ENCODE data around the gene RNASEH2A. TPM values are rescaled to one million over a fixed set of nuclear protein-coding genes. Genes with fewer than 3 reads are reported as not detected.

The RNASEH2A gene
- total and polyA plus RNA-seq, 2 of the 4 experiments (the other 2 are of a cell fraction): 34.9 to 44.6 TPM

- Histone ChIP-seq H3K9me3 (ENCODE audit: control insufficient read depth, insufficient read depth, low read length) (no peaks in the 10 kb centered on the region), H2AK9ac (replicated peaks; ENCODE audit: low read depth, low read length, poor library complexity) (peak overlapping the region; percentile 88), H2BK5ac (ENCODE audit: low read depth, low read length, poor library complexity, severe bottlenecking) (no peak overlapping the region), H3K27ac (ENCODE audit: insufficient read depth, low read length) (no peak overlapping the region), H3K4me3 (ENCODE audit: insufficient read depth, low read depth, low read length) (peak overlapping the region; percentile 90), H2AFZ (replicated peaks; ENCODE audit: low read length, poor library complexity) (no peak overlapping the region), H2BK20ac (ENCODE audit: low read depth, low read length) (no peak overlapping the region), H3K9me1 (ENCODE audit: insufficient read depth, low read length) (no peaks in the 10 kb centered on the region), H3K4me1 (ENCODE audit: control insufficient read depth, insufficient read depth, low read length) (peaks cover 6% of the 10 kb centered on the region), H3K56ac (ENCODE audit: extremely low read depth, insufficient read depth, low read length) (no peak overlapping the region), H3K14ac (replicated peaks; ENCODE audit: low read depth, low read length) (no peak overlapping the region), H3K79me1 (ENCODE audit: low read depth in 1 of 2, low read length in 2 of 2) (peaks cover 4 to 22% of the 10 kb centered on the region in 2 experiments; a peak in 3 of 4 replicates), H3K4ac (ENCODE audit: low read depth, low read length) (no peak overlapping the region), H3K27me3 (ENCODE audit: control insufficient read depth, insufficient read depth, low read length) (no peaks in the 10 kb centered on the region), H4K8ac (ENCODE audit: low read depth in 2 of 2, low read length in 2 of 2) (no peak overlapping the region), H3K18ac (ENCODE audit: low read depth, low read length) (no peak overlapping the region), H4K5ac (ENCODE audit: low read depth, low read length) (no peak overlapping the region), H3K36me3 (ENCODE audit: control insufficient read depth, insufficient read depth, low read length) (peaks cover 9% of the 10 kb centered on the region), H2BK15ac (ENCODE audit: low read depth, low read length) (no peak overlapping the region), H3K4me2 (ENCODE audit: low read depth, low read length) (peak overlapping the region; percentile 92), H4K91ac (ENCODE audit: insufficient read depth, low read depth, low read length) (no peak overlapping the region), H2BK120ac (ENCODE audit: low read depth, low read length) (no peak overlapping the region), H4K20me1 (ENCODE audit: insufficient read depth, low read length) (no peaks in the 10 kb centered on the region), H3K9ac (ENCODE audit: low read depth, low read length) (0 out of 2 replicates have a peak overlapping the region, but pooled peaks have one; percentile 95), H3K23ac (ENCODE audit: low read depth, low read length) (peak overlapping the region; percentile 94), H2AK5ac (ENCODE audit: low read depth, low read length) (no peak overlapping the region)
- TF ChIP-seq NFE2L2 (IDR thresholded peaks at IDR 0.05; ENCODE audit: low read depth, low read length): no peak
- no peak for TF ChIP-seq POLR2A (IDR thresholded peaks at IDR 0.05; ENCODE audit: low read depth, low read length)
- TF ChIP-seq RCOR1 (IDR thresholded peaks at IDR 0.05; ENCODE audit: insufficient replicate concordance, low read length): no peak
- no peak for TF ChIP-seq USF2 (IDR thresholded peaks at IDR 0.05; ENCODE audit: low read depth, low read length)
- no peak for TF ChIP-seq CHD1 (IDR thresholded peaks at IDR 0.05; ENCODE audit: low read depth, low read length)
- TF ChIP-seq ELK1 (IDR thresholded peaks at IDR 0.05; ENCODE audit: borderline replicate concordance, low read depth, low read length): no peak
- TF ChIP-seq CEBPB (IDR thresholded peaks at IDR 0.05; ENCODE audit: low read depth, low read length): no peak
- no peak for TF ChIP-seq RAD21 (IDR thresholded peaks at IDR 0.05; ENCODE audit: low read length)
- TF ChIP-seq FOS (IDR thresholded peaks at IDR 0.05; ENCODE audit: low read depth, low read length): no peak
- no peak for TF ChIP-seq MAZ (IDR thresholded peaks at IDR 0.05; ENCODE audit: borderline replicate concordance, low read depth, low read length)
- TF ChIP-seq MAFK (IDR thresholded peaks at IDR 0.05; ENCODE audit: low read depth, low read length): no peak
- in situ Hi-C loops (cut with MboI; ENCODE audit: low sequenced_read_pairs): loop anchor here (5.0 kb wide), 1 partner anchor 33 kb away; no protein-coding TSS in a partner anchor
- ChIA-PET CTCF (interaction anchor here (0.6 to 1.0 kb wide), 3 partner anchors 34 to 1371 kb away, joined by 3 read pairs; no protein-coding TSS in a partner anchor), POLR2A (ENCODE audit: unreplicated experiment) (interaction anchor here (0.6 to 0.8 kb wide), 2 partner anchors 9 to 37 kb away, joined by 3 to 8 read pairs; partner anchors contain the start of gene JUNB)
- dilution Hi-C loops (cut with HindIII; ENCODE audit: low sequenced_read_pairs, unreplicated experiment): no loop called here
- ATAC-seq (ENCODE audit: low read depth) (no peak), DNase-seq (no peak)
- intact Hi-C loops (cut with micrococcal nuclease): no loop called here
- BruUV-seq (replicated peaks): no TSS peak
- no CpG with 5 or more reads among the region's 1 CpG for WGBS, 2 experiments (ENCODE audit: extremely low coverage in 2 of 2, insufficient read length in 1 of 2)
Observed at GRCh38 chr19:12800466-12800770, 6.0 kb upstream of the RNASEH2A start.
